ENCODE results near the gene JAZF1.

The JAZF1 gene

GRCh38 chr7:28137463-28137862, 43.1 kb downstream of the JAZF1 start:
- no peak for DNase-seq (ENCODE audit: low read depth in 1 of 2, low spot score in 1 of 2)

GRCh38 chr7:28136885-28137284, 43.7 kb downstream of the JAZF1 start:
- DNase-seq (ENCODE audit: low read depth in 1 of 2, low spot score in 1 of 2): no peak

- no peak for DNase-seq (ENCODE audit: low read depth in 1 of 2, low spot score in 1 of 2)
Measured at GRCh38 chr7:28136420-28136819, 44.2 kb downstream of the JAZF1 start.

GRCh38 chr7:28135760-28136159, 44.8 kb downstream of the JAZF1 start:
- DNase-seq (ENCODE audit: low read depth in 1 of 2, low spot score in 1 of 2): no peak

- DNase-seq (ENCODE audit: low read depth in 1 of 2, low spot score in 1 of 2): no peak
Measured at GRCh38 chr7:28135315-28135714, 45.3 kb downstream of the JAZF1 start.

GRCh38 chr7:28133872-28134271, 46.7 kb downstream of the JAZF1 start:
- no peak for DNase-seq (ENCODE audit: low read depth in 1 of 2, low spot score in 1 of 2)

GRCh38 chr7:28132959-28133870, 47.4 kb downstream of the JAZF1 start:
- no peak for DNase-seq (ENCODE audit: low read depth in 1 of 2, low spot score in 1 of 2)

- DNase-seq (ENCODE audit: low read depth in 1 of 2, low spot score in 1 of 2): no peak
Measured at GRCh38 chr7:28130277-28130676, 50.3 kb downstream of the JAZF1 start.

- DNase-seq (ENCODE audit: low read depth in 1 of 2, low spot score in 1 of 2): no peak
Measured at GRCh38 chr7:28128608-28129007, 52.0 kb downstream of the JAZF1 start.

- DNase-seq (ENCODE audit: low read depth in 1 of 2, low spot score in 1 of 2): no peak
Measured at GRCh38 chr7:28126410-28127041, 54.1 kb downstream of the JAZF1 start.

- DNase-seq (ENCODE audit: low read depth in 1 of 2, low spot score in 1 of 2): no peak
Measured at GRCh38 chr7:28125431-28126409, 54.9 kb downstream of the JAZF1 start.

- no peak for DNase-seq (ENCODE audit: low read depth in 1 of 2, low spot score in 1 of 2)
Measured at GRCh38 chr7:28124413-28124812, 56.2 kb downstream of the JAZF1 start.

GRCh38 chr7:28123752-28124151, 56.8 kb downstream of the JAZF1 start:
- DNase-seq (ENCODE audit: low read depth in 1 of 2, low spot score in 1 of 2): no peak

GRCh38 chr7:28121496-28121895, 59.1 kb downstream of the JAZF1 start:
- DNase-seq (ENCODE audit: low read depth in 1 of 2, low spot score in 1 of 2): no peak

GRCh38 chr7:28116041-28116440, 64.6 kb downstream of the JAZF1 start:
- DNase-seq (ENCODE audit: low read depth in 1 of 2, low spot score in 1 of 2): no peak

GRCh38 chr7:28115261-28115660, 65.3 kb downstream of the JAZF1 start:
- no peak for DNase-seq (ENCODE audit: low read depth in 1 of 2, low spot score in 1 of 2)

- no peak for DNase-seq (ENCODE audit: low read depth in 1 of 2, low spot score in 1 of 2)
Measured at GRCh38 chr7:28114056-28114455, 66.5 kb downstream of the JAZF1 start.

- no peak for DNase-seq (ENCODE audit: low read depth in 1 of 2, low spot score in 1 of 2)
Measured at GRCh38 chr7:28112883-28113540, 67.6 kb downstream of the JAZF1 start.

GRCh38 chr7:28112467-28112866, 68.1 kb downstream of the JAZF1 start:
- no peak for DNase-seq (ENCODE audit: low read depth in 1 of 2, low spot score in 1 of 2)

- no peak for DNase-seq (ENCODE audit: low read depth in 1 of 2, low spot score in 1 of 2)
Measured at GRCh38 chr7:28112012-28112411, 68.6 kb downstream of the JAZF1 start.

Measured in activated CD4-positive, alpha-beta T cell treated with anti-CD3 and anti-CD28 coated beads, Interleukin-2, amount 50 U/mL, for 24 hours (primary cell).